Activated CD4-positive, alpha-beta T cell treated with anti-CD3 and anti-CD28 coated beads, Interleukin-2, amount 50 U/mL, for 16 hours (primary cell): ENCODE measurements around the gene FCGBP.
"Not testable (repeated sequence)": the region's sequence is repeated elsewhere in the genome, so short reads cannot be mapped to it uniquely, and the experiment has no call there.

ENCODE experiments used
- DNase-seq: peaks from one replicate; pipeline ENCODE4 v3.0.0-alpha.2; 2020

The FCGBP gene

DNA sequence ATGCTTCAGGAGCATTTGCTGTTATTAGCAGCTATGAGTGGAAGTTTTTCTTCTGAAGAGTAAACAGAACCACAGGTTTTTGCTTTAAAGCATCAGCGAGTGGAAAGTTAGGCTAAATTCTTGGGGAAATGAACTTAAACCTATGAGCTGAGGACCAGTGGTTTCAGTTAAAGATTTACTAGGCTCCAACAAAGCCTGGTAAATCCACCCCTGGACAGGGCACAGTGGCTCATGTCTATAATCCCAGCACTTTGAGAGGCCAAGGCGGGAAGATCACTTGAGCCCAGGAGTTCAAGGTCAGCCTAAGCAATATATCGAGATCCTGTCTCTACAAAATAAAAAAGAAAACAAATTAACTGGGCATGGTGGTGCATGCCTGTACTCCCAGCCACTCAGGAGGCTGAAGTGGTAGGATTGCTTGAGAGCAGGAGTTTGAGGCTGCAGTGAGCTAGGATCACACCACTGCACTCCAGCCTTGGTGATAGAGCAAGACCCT, 46.9 kb downstream of the FCGBP start:
- DNase-seq = not testable (repeated sequence)

DNA sequence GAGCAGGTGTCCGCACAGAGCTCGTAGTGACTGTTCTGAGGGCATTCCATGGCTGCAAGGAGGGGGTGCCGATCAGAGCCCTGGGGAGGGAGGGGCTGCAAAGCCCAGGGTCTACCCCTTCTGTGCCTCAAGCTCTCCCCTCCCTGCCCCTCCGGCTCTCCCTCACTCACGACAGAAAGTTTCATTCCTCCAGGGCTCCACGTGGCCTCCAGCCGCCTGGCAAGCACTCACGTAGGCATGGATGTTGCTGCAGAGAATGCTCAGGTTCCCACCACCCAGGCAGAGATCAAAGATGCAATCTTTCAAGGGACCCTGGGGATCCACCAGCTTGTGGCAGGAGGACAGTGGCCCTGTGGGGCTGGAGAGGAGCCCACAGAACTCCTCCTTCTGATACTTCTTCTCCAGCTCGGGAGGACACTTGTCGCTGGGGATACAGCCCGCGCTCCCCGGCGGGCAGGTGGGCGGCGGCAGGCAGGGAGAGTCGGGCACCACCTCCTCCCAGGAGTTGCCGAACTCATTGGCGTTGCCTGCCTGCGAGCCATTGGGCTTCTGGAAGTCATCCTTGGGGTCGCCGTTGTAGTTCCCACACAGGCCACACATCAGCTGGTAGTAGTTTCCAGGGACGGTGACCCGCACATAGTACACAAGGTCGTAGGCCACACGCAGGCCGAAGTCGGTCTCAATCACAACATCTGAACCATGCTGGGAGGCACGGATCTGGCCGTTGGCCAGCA, 48.4 kb downstream of the FCGBP start:
- not testable (repeated sequence) for DNase-seq

DNA sequence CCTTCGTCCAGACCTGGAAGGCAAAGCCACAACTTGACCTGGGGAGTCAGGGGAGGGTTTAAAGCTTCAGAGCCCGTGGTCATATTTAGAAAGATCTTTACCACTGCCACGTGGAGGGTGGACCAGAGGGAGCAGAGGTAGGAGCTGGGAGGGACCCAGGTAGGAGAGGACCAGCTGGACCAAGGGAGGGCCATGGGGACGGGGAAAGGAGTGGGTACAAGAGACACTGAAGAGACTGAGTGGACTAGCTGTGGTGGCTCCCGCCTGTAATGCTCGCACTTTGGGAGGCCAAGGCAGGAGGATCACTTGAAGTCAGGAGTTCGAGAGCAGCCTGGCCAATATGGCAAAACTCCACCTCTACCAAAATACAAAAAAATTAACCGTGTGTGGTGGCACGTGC, 49.7 kb downstream of the FCGBP start:
- DNase-seq = not testable (repeated sequence)
